GM23248 (cell line): Measurements from ENCODE around the gene LPP.

Source experiments
- EZH2 ChIP-seq: fragments of 200-600 bp; sonication (generic); IDR thresholded peaks from 2 replicates; pipeline ENCODE4 v1.6.1; 2018; ENCODE audit warnings: antibody characterized with exemption, mild to moderate bottlenecking; ENCODE audit not compliant: insufficient read depth, poor library complexity, severe bottlenecking
- EZH2phosphoT487 ChIP-seq: fragments of 200-600 bp; sonication (generic); IDR thresholded peaks from 2 replicates; pipeline ENCODE4 v1.6.1; 2018; ENCODE audit warnings: antibody characterized with exemption, moderate library complexity, mild to moderate bottlenecking, low read depth; ENCODE audit not compliant: insufficient read depth

DNA sequence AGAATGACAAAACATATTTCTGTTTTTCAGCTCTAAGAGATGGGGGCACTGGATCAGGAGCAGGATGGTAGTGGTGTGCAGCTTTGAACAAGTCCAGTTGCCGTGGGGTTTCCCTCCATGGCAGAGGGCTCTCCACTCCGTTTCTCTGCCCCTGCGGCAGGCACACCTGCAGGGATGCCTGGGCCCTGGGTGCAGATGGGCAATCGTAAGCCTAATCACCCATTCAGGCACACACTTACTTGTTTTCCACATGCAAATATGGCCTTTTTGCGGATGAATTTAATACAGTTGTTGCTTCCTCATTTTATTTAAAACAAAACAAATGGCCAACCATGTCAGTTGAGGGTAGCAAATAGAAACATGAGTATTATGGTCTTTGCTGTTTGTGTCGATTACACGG, 85.1 kb downstream of the LPP start:
- TF ChIP-seq EZH2phosphoT487 (no peak), EZH2 (no peak)
